NT2/D1 (cell line): ENCODE results near the gene EPHA3.
"Not testable (repeated sequence)": the region's sequence is repeated elsewhere in the genome, so short reads cannot be mapped to it uniquely, and the experiment has no call there.

Source experiments
- DNase-seq: peaks from one replicate; pipeline ENCODE4 v3.0.0-alpha.2; 2011; ENCODE audit warnings: low read depth, low spot score
- H3K27me3 ChIP-seq: 2 replicates; pipeline ENCODE4 v1.6.0; 2011; ENCODE audit warnings: mild to moderate bottlenecking; ENCODE audit not compliant: insufficient read length, insufficient read depth
- H3K36me3 ChIP-seq: 2 replicates; pipeline ENCODE4 v1.6.1; 2011; ENCODE audit warnings: mild to moderate bottlenecking, low read length, mixed read lengths; ENCODE audit not compliant: insufficient read depth, insufficient read length
- H3K4me1 ChIP-seq: 2 replicates; pipeline ENCODE4 v1.5.1; 2011; ENCODE audit not compliant: insufficient read depth, insufficient read length
- H3K4me3 ChIP-seq: 2 replicates; pipeline ENCODE4 v1.5.1; 2011; ENCODE audit warnings: low read depth; ENCODE audit not compliant: insufficient read length
- H3K9ac ChIP-seq: 2 replicates; pipeline ENCODE4 v1.6.0; 2011; ENCODE audit warnings: low read depth; ENCODE audit not compliant: insufficient read length
- H3K9me3 ChIP-seq: 2 replicates; pipeline ENCODE4 v1.5.1; 2011; ENCODE audit warnings: mild to moderate bottlenecking, low read length; ENCODE audit not compliant: insufficient read depth
- SUZ12 ChIP-seq: IDR thresholded peaks from 2 replicates; pipeline ENCODE4 v1.6.1; 2011; ENCODE audit not compliant: insufficient read length, insufficient read depth; ENCODE audit errors: extremely low read depth
- YY1 ChIP-seq: IDR thresholded peaks from 2 replicates; pipeline ENCODE4 v1.6.1; 2011; ENCODE audit not compliant: insufficient read length, insufficient read depth
- ZNF274 ChIP-seq: IDR thresholded peaks from 2 replicates; pipeline ENCODE4 v1.6.1; 2011; ENCODE audit warnings: mild to moderate bottlenecking, low read depth, low read length

Gene EPHA3

DNA sequence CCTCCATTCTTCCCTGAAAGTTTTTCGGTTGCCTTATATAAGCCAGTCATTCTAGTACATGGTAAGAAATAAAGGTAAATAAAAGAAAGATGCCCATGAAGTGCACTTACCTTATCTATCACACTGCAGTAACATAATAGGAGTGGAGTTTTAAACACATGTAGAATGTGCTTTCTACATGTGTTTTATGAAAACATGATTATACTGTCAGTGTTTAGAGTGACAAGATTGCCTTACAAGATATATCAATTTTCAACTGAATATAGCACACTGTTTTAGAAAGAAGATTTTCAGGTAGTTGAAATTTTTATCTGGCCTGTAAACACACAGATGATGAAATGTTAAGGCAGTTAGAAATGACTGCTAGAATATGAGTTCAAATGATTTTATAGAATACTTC lies 219.6 kb downstream of the EPHA3 start:
- no peak overlapping the region for H3K4me3 ChIP-seq
- TF ChIP-seq YY1 (no peak), ZNF274 (no peak), SUZ12 (no peak)
- no peak for DNase-seq
- no peaks in the 10 kb centered on the region for H3K27me3 ChIP-seq
- H3K36me3 ChIP-seq = no peaks in the 10 kb centered on the region
- no peaks in the 10 kb centered on the region for H3K4me1 ChIP-seq
- H3K9me3 ChIP-seq = no peaks in the 10 kb centered on the region
- H3K9ac ChIP-seq = no peak overlapping the region

DNA sequence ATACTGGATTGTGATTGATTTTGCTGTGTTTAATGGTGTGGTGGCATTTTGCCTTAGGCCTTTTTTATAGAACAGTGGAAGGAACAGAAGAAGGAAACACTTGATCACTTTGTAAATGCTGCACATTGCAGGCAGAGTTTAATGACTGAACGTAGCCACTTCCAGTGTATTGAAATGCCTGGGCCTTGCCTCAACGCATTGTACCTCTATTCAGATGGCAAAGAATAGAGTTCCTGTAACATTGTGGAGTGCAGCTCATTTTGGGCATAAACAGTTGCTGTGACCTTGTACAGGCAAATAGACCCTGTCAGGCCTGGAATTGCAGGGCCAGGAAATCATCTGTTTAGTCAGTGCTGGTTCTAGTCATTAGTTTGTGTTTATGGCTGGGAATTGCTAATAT lies 225.0 kb downstream of the EPHA3 start:
- DNase-seq = peak; percentile 39
- H3K4me3 ChIP-seq = no peak overlapping the region
- no peaks in the 10 kb centered on the region for H3K27me3 ChIP-seq
- H3K9me3 ChIP-seq = no peaks in the 10 kb centered on the region
- no peak overlapping the region for H3K9ac ChIP-seq
- H3K36me3 ChIP-seq = no peaks in the 10 kb centered on the region
- TF ChIP-seq SUZ12 = no peak
- no peak for TF ChIP-seq YY1
- no peak for TF ChIP-seq ZNF274
- no peaks in the 10 kb centered on the region for H3K4me1 ChIP-seq

DNA sequence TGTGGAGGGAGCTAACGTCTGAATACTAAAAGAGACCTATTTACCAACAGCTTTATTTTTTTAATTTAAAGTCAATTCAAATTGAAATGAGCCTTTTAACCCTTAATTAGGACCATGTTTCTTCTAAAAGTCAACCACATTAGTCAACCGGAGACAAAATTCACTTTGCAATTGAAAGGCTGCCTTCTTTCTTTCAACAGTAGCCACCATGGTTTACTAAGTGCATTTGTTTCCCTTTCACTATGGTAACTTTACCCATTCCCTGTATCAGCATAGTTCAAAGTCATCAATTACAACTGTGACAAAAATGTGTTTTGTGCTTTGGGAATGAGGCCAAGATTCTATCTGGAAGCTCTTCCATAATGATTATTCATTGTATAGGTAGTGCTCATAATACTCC lies 225.4 kb downstream of the EPHA3 start:
- H3K4me1 ChIP-seq = no peaks in the 10 kb centered on the region
- peak; percentile 47 for DNase-seq
- no peak overlapping the region for H3K4me3 ChIP-seq
- H3K9ac ChIP-seq = no peak overlapping the region
- no peaks in the 10 kb centered on the region for H3K9me3 ChIP-seq
- TF ChIP-seq YY1 (no peak), SUZ12 (no peak), ZNF274 (no peak)
- H3K36me3 ChIP-seq = no peaks in the 10 kb centered on the region
- no peaks in the 10 kb centered on the region for H3K27me3 ChIP-seq

DNA sequence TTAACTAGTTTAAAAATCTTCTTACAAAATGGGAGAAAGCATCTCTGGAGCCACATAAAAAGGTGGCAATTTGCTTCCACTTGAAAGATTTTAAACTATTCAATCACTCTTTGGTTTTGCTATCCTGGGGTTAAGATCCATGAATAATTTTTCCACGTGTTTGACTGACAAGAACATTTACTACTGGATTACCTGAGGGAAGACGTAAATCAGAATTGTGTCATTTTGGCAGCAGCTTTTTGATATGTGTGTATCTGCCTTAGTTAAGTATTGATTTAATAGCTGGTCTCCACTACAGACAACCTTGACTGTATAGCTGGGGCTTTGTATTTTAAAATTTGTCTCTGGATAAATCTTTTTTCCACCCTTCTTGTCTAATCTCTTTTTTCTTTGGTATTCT lies 228.3 kb downstream of the EPHA3 start:
- Histone ChIP-seq H3K9me3 (no peaks in the 10 kb centered on the region), H3K9ac (no peak overlapping the region), H3K36me3 (no peaks in the 10 kb centered on the region), H3K27me3 (no peaks in the 10 kb centered on the region), H3K4me1 (no peaks in the 10 kb centered on the region), H3K4me3 (no peak overlapping the region)
- TF ChIP-seq SUZ12 (no peak), ZNF274 (no peak), YY1 (no peak)
- no peak for DNase-seq

DNA sequence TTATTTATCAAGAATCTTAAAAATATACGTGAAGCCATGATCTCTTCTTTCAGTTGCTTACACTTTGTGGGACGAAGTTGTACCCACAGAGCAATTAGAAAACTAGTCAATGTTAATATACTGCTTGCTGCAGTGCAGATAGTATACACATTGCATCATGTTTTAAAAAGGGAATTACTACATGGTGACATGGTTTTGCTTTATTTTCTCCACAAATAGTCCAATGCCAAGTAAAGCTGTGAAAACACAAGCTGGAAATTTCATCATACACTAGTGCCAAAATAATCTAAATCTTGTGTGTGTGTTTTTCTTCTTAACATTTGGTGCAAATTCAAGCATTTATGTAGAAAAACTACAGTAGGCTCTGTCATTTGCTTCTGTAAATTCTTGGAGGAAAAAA lies 233.0 kb downstream of the EPHA3 start:
- TF ChIP-seq YY1 = no peak
- no peak for TF ChIP-seq SUZ12
- no peak for TF ChIP-seq ZNF274
- no peak overlapping the region for H3K9ac ChIP-seq
- H3K9me3 ChIP-seq = no peaks in the 10 kb centered on the region
- no peak for DNase-seq
- H3K27me3 ChIP-seq = no peaks in the 10 kb centered on the region
- no peaks in the 10 kb centered on the region for H3K4me1 ChIP-seq
- no peak overlapping the region for H3K4me3 ChIP-seq
- H3K36me3 ChIP-seq = no peaks in the 10 kb centered on the region

DNA sequence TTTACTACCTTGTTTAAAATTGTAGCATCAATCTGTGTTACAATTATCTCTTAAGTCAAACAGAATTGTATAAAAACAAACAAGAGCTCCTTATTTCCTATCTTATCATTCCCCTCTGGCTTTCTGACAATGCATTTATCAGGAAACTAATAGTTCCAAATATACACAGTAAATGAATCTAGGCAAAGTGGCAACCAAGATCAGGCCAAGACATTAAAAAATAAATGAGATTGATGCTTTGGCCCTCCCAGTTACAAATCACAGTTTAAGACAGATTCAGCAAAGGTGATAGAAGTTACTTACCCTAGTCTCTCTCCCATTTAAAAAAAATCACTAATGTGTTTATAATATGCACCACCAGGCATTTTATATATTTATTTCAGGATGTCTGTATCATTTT lies 236.7 kb downstream of the EPHA3 start:
- TF ChIP-seq SUZ12 (no peak), ZNF274 (no peak)
- H3K9ac ChIP-seq = no peak overlapping the region
- no peaks in the 10 kb centered on the region for H3K4me1 ChIP-seq
- no peaks in the 10 kb centered on the region for H3K36me3 ChIP-seq
- no peak overlapping the region for H3K4me3 ChIP-seq
- H3K9me3 ChIP-seq = no peaks in the 10 kb centered on the region
- no peaks in the 10 kb centered on the region for H3K27me3 ChIP-seq
- no peak for DNase-seq

DNA sequence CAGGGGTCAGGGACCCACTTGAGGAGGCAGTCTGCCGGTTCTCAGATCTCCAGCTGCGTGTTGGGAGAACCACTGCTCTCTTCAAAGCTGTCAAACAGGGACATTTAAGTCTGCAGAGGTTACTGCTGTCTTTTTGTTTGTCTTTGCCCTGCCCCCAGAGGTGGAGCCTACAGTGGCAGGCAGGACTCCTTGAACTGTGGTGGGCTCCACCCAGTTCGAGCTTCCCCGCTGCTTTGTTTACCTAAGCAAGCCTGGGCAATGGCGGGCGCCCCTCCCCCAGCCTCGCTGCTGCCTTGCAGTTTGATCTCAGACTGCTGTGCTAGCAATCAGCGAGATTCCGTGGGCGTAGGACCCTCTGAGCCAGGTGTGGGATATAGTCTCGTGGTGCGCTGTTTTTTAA lies 243.5 kb downstream of the EPHA3 start:
- not testable (repeated sequence) for H3K4me3 ChIP-seq, H3K27me3 ChIP-seq, H3K9me3 ChIP-seq, DNase-seq, H3K4me1 ChIP-seq, H3K9ac ChIP-seq, H3K36me3 ChIP-seq

DNA sequence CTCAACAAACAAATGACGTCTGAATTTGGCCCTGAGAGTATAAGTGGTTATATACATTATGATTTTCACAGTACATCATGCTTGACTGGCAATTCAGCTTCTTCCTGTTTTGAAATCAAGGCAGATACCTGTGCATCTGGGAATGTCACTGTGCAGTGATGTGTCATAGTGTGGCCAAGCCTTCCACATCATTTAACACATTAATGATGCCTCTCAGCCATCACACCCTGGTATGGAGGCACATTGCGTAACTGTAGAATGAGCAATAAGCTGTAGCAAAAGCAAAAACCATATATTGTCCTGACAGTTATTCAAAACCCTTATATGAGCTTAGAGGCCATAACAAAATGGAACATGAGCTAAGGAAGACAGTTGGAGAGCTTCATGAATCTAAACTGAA lies 246.0 kb downstream of the EPHA3 start:
- no peaks in the 10 kb centered on the region for H3K4me1 ChIP-seq
- no peaks in the 10 kb centered on the region for H3K27me3 ChIP-seq
- no peak for DNase-seq
- no peak for TF ChIP-seq SUZ12
- no peak for TF ChIP-seq ZNF274
- no peak for TF ChIP-seq YY1
- peaks cover 8% of the 10 kb centered on the region; the same call in 1 of the 2 replicates for H3K9me3 ChIP-seq
- H3K9ac ChIP-seq = no peak overlapping the region
- no peak overlapping the region for H3K4me3 ChIP-seq
- no peaks in the 10 kb centered on the region for H3K36me3 ChIP-seq
